ENCODE data around the gene MAPKAPK5.
"Not testable (repeated sequence)": the region's sequence is repeated elsewhere in the genome, so short reads cannot be mapped to it uniquely, and the experiment has no call there.

GRCh38 chr12:111835531-111836181 is 6.4 kb upstream of the MAPKAPK5 start:
- not testable (repeated sequence) for TF ChIP-seq CTCF, POLR2AphosphoS5, POLR2A (IDR thresholded peaks at IDR 0.05)
